Muscle layer of colon (tissue), 2 donors: ENCODE measurements around the gene CNDP2.

Source experiments
- H3K27ac ChIP-seq: one replicate; pipeline ENCODE4 v1.7.0; 2013; ENCODE audit warnings: low read depth, mild to moderate bottlenecking, low read length, moderate library complexity
- H3K27me3 ChIP-seq, 2 donors: one replicate each; pipeline ENCODE4 v1.7.0; 2013; ENCODE audit warnings: low read length in 2 of 2, mild to moderate bottlenecking in 2 of 2; ENCODE audit not compliant: insufficient read depth in 2 of 2, control insufficient read depth in 1 of 2
- H3K36me3 ChIP-seq: one replicate; pipeline ENCODE4 v1.7.0; 2013; ENCODE audit warnings: mild to moderate bottlenecking, low read length; ENCODE audit not compliant: insufficient read depth
- H3K4me1 ChIP-seq: one replicate; pipeline ENCODE4 v1.7.0; 2013; ENCODE audit warnings: mild to moderate bottlenecking, low read length; ENCODE audit not compliant: insufficient read depth
- H3K4me3 ChIP-seq, 2 donors: one replicate each; pipeline ENCODE4 v1.7.0; 2013; ENCODE audit warnings: low read length in 2 of 2, low read depth in 1 of 2, mild to moderate bottlenecking in 1 of 2, moderate library complexity in 1 of 2
- H3K9ac ChIP-seq: one replicate; pipeline ENCODE4 v1.7.0; 2013; ENCODE audit warnings: low read length
- H3K9me3 ChIP-seq: one replicate; pipeline ENCODE4 v1.7.0; 2013; ENCODE audit warnings: mild to moderate bottlenecking, low read length
- donor health status: abdominal sarcoma.
- donor health status: Adenocarcinoma of cecum.

The CNDP2 gene

DNA sequence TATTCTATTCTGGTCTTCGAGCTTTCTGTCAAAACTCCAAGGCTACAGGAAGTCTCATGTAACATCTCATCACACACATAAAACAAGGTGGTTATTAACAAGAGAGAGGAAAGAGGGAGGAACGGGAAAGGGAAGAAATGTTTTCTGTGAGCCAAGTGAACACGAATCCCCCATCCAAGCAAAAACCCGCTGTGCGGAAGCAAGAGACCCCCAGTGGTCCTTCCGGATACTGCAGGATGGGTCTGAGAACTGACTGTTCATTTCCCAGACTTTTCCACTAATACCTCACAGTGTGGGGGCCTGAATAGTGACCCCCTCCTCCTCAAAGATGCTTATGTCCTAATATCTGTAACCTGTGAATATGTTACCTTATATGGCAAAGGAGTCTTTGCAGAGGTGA is 20.0 kb upstream of the CNDP2 start:
- no peak overlapping the region for H3K4me3 ChIP-seq
- no peaks in the 10 kb centered on the region for H3K4me1 ChIP-seq
- no peaks in the 10 kb centered on the region for H3K27me3 ChIP-seq
- H3K27ac ChIP-seq: no peak overlapping the region
- no peak overlapping the region for H3K9ac ChIP-seq
- H3K36me3 ChIP-seq: no peaks in the 10 kb centered on the region
- no peaks in the 10 kb centered on the region for H3K9me3 ChIP-seq

DNA sequence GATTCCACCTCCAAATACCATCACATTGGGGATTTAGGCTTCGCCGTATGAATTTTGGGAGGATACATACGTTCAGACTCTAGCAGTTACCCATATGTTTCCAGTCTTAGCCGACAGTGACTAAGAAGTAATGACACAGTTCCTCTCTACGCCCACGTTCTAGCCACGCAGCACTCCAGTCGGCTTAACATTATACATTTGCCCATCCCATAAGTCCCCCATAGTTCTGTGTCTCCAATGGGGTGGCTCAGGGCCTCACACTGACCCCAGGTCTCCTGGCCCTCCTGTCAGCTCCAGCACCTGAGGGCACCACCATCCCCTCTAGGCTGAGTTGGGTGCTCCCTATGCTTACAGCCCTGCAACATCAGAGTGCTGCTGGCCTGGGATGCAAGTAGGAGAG is 18.4 kb upstream of the CNDP2 start:
- H3K36me3 ChIP-seq: no peaks in the 10 kb centered on the region
- H3K27ac ChIP-seq: no peak overlapping the region
- H3K27me3 ChIP-seq: no peaks in the 10 kb centered on the region
- H3K9me3 ChIP-seq: no peaks in the 10 kb centered on the region
- H3K4me3 ChIP-seq: no peak overlapping the region
- no peak overlapping the region for H3K9ac ChIP-seq
- no peaks in the 10 kb centered on the region for H3K4me1 ChIP-seq

GRCh38 chr18:74478316-74478715 is 17.8 kb upstream of the CNDP2 start:
- no peaks in the 10 kb centered on the region for H3K9me3 ChIP-seq
- H3K4me1 ChIP-seq: no peaks in the 10 kb centered on the region
- H3K9ac ChIP-seq: no peak overlapping the region
- no peaks in the 10 kb centered on the region for H3K27me3 ChIP-seq
- no peak overlapping the region for H3K27ac ChIP-seq
- no peak overlapping the region for H3K4me3 ChIP-seq
- no peaks in the 10 kb centered on the region for H3K36me3 ChIP-seq

GRCh38 chr18:74478880-74479279 is 17.3 kb upstream of the CNDP2 start:
- Histone ChIP-seq H3K27me3 (no peaks in the 10 kb centered on the region), H3K4me3 (no peak overlapping the region), H3K9ac (no peak overlapping the region), H3K4me1 (no peaks in the 10 kb centered on the region), H3K9me3 (no peaks in the 10 kb centered on the region), H3K36me3 (no peaks in the 10 kb centered on the region), H3K27ac (no peak overlapping the region)

GRCh38 chr18:74479486-74480148 is 16.5 kb upstream of the CNDP2 start:
- Histone ChIP-seq H3K4me3 (no peak overlapping the region), H3K4me1 (peaks cover 3% of the 10 kb centered on the region), H3K9ac (no peak overlapping the region), H3K9me3 (no peaks in the 10 kb centered on the region), H3K27me3 (no peaks in the 10 kb centered on the region), H3K36me3 (no peaks in the 10 kb centered on the region), H3K27ac (no peak overlapping the region)

DNA sequence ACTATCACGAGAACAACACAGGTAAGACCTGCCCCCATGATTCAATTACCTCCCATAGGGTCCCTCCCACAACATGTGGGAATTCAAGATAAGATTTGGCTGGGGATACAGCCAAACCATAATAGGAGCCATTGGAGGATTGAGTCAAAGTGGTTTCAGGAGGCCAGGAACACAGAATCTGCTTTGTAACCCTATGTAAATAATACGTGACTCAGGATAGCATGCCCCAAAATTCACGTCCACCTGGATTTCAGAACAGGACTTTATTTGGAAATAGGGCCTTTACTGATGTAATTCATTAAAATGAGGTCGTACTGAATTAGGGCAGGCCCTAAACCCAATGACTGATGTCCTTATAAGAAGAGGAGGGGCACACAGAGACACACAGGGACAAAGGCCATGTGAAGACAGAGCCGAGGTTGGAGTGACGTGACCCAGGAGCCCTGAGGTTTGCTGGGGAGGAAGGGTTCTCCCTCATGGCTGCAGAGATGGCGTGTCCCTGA is 16.0 kb upstream of the CNDP2 start:
- peaks cover 7% of the 10 kb centered on the region for H3K4me1 ChIP-seq
- H3K27ac ChIP-seq: no peak overlapping the region
- no peaks in the 10 kb centered on the region for H3K36me3 ChIP-seq
- no peaks in the 10 kb centered on the region for H3K27me3 ChIP-seq
- H3K4me3 ChIP-seq: no peak overlapping the region
- no peak overlapping the region for H3K9ac ChIP-seq
- no peaks in the 10 kb centered on the region for H3K9me3 ChIP-seq

- Histone ChIP-seq H3K9me3 (no peaks in the 10 kb centered on the region), H3K36me3 (no peaks in the 10 kb centered on the region), H3K9ac (no peak overlapping the region), H3K4me1 (peaks cover 19% of the 10 kb centered on the region), H3K4me3 (no peak overlapping the region), H3K27me3 (no peaks in the 10 kb centered on the region), H3K27ac (no peak overlapping the region)
Observed at GRCh38 chr18:74482697-74483096, 13.5 kb upstream of the CNDP2 start.

- H3K9ac ChIP-seq: no peak overlapping the region
- peak overlapping the region; percentile 67 for H3K27ac ChIP-seq
- H3K4me3 ChIP-seq: no peak overlapping the region
Observed at GRCh38 chr18:74486119-74486849, 9.9 kb upstream of the CNDP2 start.

GRCh38 chr18:74488354-74488753 is 7.8 kb upstream of the CNDP2 start:
- Histone ChIP-seq H3K9me3 (no peaks in the 10 kb centered on the region), H3K27ac (no peak overlapping the region), H3K4me3 (no peak overlapping the region), H3K9ac (no peak overlapping the region), H3K4me1 (peaks cover 19% of the 10 kb centered on the region), H3K36me3 (no peaks in the 10 kb centered on the region), H3K27me3 (no peaks in the 10 kb centered on the region)

More at GRCh38 chr18:74486119-74486849, 9.9 kb upstream of the CNDP2 start:
- no peaks in the 10 kb centered on the region for H3K36me3 ChIP-seq
- no peaks in the 10 kb centered on the region for H3K27me3 ChIP-seq
- H3K9me3 ChIP-seq: no peaks in the 10 kb centered on the region
- peaks cover 19% of the 10 kb centered on the region for H3K4me1 ChIP-seq

DNA sequence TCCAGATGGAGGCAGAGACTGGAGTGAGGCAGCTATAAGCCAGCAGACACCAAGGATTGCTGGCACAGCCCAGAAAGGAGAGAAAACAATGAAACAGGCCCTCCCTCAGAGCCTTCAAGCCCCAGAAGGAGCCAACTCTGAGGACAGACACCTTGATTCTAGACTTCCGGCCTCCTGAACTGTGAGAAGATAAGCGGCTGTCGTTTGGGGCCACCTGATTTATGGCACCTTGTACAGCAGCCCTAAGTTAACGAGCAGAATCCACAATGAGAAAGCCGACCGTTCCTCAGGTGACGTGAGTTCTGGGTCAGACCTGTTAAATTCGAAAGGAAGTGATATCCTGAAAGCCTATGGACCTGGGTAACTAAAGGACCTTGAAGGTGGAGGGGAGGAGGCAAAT is 7.3 kb upstream of the CNDP2 start:
- H3K4me3 ChIP-seq: no peak overlapping the region
- no peaks in the 10 kb centered on the region for H3K9me3 ChIP-seq
- no peak overlapping the region for H3K27ac ChIP-seq
- H3K36me3 ChIP-seq: no peaks in the 10 kb centered on the region
- H3K27me3 ChIP-seq: no peaks in the 10 kb centered on the region
- H3K9ac ChIP-seq: no peak overlapping the region
- peaks cover 19% of the 10 kb centered on the region for H3K4me1 ChIP-seq

- Histone ChIP-seq H3K27ac (no peak overlapping the region), H3K4me3 (no peak overlapping the region), H3K4me1 (peaks cover 16% of the 10 kb centered on the region), H3K9ac (no peak overlapping the region), H3K36me3 (no peaks in the 10 kb centered on the region), H3K9me3 (no peaks in the 10 kb centered on the region), H3K27me3 (no peaks in the 10 kb centered on the region)
Observed at GRCh38 chr18:74489676-74490075, 6.5 kb upstream of the CNDP2 start.

GRCh38 chr18:74492259-74492658 is 3.9 kb upstream of the CNDP2 start:
- no peak overlapping the region for H3K9ac ChIP-seq
- no peaks in the 10 kb centered on the region for H3K27me3 ChIP-seq
- H3K36me3 ChIP-seq: no peaks in the 10 kb centered on the region
- H3K27ac ChIP-seq: no peak overlapping the region
- H3K4me1 ChIP-seq: peaks cover 6% of the 10 kb centered on the region
- no peaks in the 10 kb centered on the region for H3K9me3 ChIP-seq
- H3K4me3 ChIP-seq: no peak overlapping the region
